Liver (tissue), 2 donors: ENCODE measurements around the gene ZFP3.
"Not testable (repeated sequence)": the region's sequence is repeated elsewhere in the genome, so short reads cannot be mapped to it uniquely, and the experiment has no call there.

ENCODE experiments used
- RAD21 ChIP-seq, 2 donors: IDR thresholded peaks; 2 replicates each; pipeline ENCODE4 v1.6.1; 2016; ENCODE audit warnings: antibody characterized with exemption in 2 of 2, mild to moderate bottlenecking in 2 of 2
- YY1 ChIP-seq: IDR thresholded peaks from 2 replicates; pipeline ENCODE4 v1.6.1; 2016; ENCODE audit warnings: antibody characterized with exemption, mild to moderate bottlenecking
- TF ChIP-seq, protein P1 (sequence below): IDR thresholded peaks from 2 replicates; pipeline ENCODE4 v1.6.1; 2016; ENCODE audit warnings: antibody characterized with exemption
- donor health status: healthy.

DNA sequence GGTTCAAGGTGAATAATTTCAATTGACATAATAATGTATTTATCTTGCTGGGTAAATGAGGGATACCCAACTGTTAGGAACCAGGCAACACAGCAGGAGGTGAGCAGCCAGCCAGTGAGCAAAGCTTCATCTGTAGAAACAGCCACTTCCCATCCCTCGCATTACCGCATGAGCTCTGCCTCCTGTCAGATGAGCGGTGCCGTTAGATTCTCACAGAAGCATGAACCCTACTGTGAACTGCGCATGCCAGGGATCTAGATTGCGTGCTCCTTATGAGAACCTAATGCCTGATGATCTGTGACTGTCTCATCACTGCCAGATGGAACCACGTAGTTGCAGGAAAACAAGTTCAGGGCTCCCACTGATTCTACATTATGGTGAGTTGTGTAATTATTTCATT lies 46.6 kb downstream of the ZFP3 start:
- TF ChIP-seq RAD21 (IDR thresholded peaks at IDR 0.05); YY1: not testable (repeated sequence)
- TF ChIP-seq, protein P1, sequence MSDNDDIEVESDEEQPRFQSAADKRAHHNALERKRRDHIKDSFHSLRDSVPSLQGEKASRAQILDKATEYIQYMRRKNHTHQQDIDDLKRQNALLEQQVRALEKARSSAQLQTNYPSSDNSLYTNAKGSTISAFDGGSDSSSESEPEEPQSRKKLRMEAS: not testable (repeated sequence)
